Sigmoid colon (tissue), 4 donors: ENCODE data around the gene SP2.

Source experiments
- POLR2A ChIP-seq, 2 donors: fragments of 450-650 bp; IDR thresholded peaks; one replicate each; pipeline ENCODE4 v1.6.1; 2016; ENCODE audit warnings: antibody characterized with exemption in 2 of 2, mild to moderate bottlenecking in 2 of 2, moderate library complexity in 2 of 2
- POLR2AphosphoS5 ChIP-seq, 4 donors: sonication (generic); formaldehyde crosslinking; IDR thresholded peaks; one replicate each; pipeline ENCODE4 v1.6.1; 2017; ENCODE audit warnings: antibody characterized with exemption in 4 of 4

DNA sequence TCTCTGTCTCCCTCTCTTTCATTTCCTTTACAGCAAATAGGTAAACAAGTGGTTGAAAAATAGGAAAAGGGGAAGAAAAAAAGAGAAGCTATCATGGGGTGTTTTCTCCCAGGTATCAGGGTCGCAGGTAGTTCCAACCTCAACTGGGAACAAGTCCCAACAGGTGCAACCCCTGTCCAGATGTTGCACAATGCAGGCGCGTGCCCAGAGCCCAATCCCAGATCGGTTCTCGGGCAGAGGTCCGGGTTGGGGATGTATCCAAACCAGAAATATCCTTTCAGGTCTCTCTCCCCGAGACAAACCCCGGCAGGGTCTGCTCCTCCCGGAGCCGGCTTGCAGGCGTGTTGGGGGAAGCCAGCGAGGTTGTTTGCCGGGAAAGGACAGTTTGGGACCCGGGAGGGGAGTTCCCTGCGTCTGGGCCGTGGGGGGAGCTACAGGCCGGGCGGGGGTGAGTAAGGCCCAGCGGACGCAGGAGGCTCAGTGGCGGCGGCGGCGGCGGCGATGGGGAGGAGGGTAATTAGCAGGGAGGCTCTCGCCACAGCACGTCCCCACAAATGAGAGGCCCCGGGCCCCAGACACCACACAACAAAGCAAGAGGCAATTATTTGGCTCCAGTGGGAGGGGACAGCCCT lies 23.9 kb upstream of the SP2 start:
- TF ChIP-seq POLR2AphosphoS5 (IDR thresholded peaks at IDR 0.05) (no peak), POLR2A (IDR thresholded peaks at IDR 0.05) (no peak)
